K562 (cell line): ENCODE results near the gene PPP4R4. TPM values are rescaled to one million over a fixed set of nuclear protein-coding genes. Genes with fewer than 3 reads are reported as not detected.

Experiments
- ATAC-seq: fragments of 200-7000 bp; cut with Tn5 transposase; 3 replicates; pipeline ENCODE4 v1.9.1; 2020; ENCODE audit warnings: moderate library complexity
- BruUV-seq: library from RNA; stranded (reverse); fragments of 400-500 nt; replicated peaks from 2 replicates; lab custom pipeline; 2021; lab: Mats Ljungman, UMichigan
- CTCF ChIA-PET: fragments of 300-600 bp; formaldehyde crosslinking; extraction: SDS; loops from one replicate; lab custom pipeline; 2021; ENCODE audit warnings: low intra/inter-chr PET ratio; lab: Yijun Ruan, JAX
- POLR2A ChIA-PET: fragments of 300-600, 350-650 bp; sonication (Branson Sonifier 250); formaldehyde crosslinking; extraction: SDS; loops from one replicate; lab custom pipeline; 2021; ENCODE audit warnings: antibody characterized with exemption, inconsistent platforms; lab: Yijun Ruan, JAX
- DNase-seq, 4 experiments: peaks; one replicate each; pipeline versions ENCODE4 v3.0.0 to v3.0.0-alpha.2; 2011 to 2018; ENCODE audit warnings: low spot score in 3 of 4, mixed read lengths in 3 of 4; ENCODE audit errors: extremely low read depth in 1 of 4
- FAIRE-seq: peaks from 2 replicates; lab custom pipeline; 2011; peaks lifted over from hg19 to GRCh38; lab: Jason Lieb, UNC
- H2AFZ ChIP-seq: 2 replicates; pipeline ENCODE4 v1.6.0; 2011; ENCODE audit warnings: low read depth, low read length, control low read depth, inconsistent platforms
- H3K27ac ChIP-seq: fragments of 200-600 bp; 3 replicates; pipeline ENCODE4 v1.8.0; 2011; ENCODE audit warnings: low read depth, mild to moderate bottlenecking, control low read depth, inconsistent platforms, low read length, moderate library complexity, mixed read lengths; ENCODE audit errors: extremely low read depth
- H3K27me3 ChIP-seq, 2 experiments: fragments of 300-600 bp in 1 of 2; 2 replicates in 1 of 2; 3 replicates in 1 of 2; pipeline versions ENCODE4 v1.6.0 to v1.8.0; 2011; ENCODE audit warnings: inconsistent platforms in 2 of 2, low read length in 2 of 2, mild to moderate bottlenecking in 1 of 2, mixed read lengths in 1 of 2, moderate library complexity in 1 of 2; ENCODE audit not compliant: control insufficient read depth in 2 of 2, insufficient read depth in 2 of 2
- H3K36me3 ChIP-seq: fragments of 300-600 bp; 3 replicates; pipeline ENCODE4 v1.8.0; 2011; ENCODE audit warnings: mild to moderate bottlenecking, low read length, inconsistent platforms; ENCODE audit not compliant: control insufficient read depth, insufficient read depth
- H3K4me1 ChIP-seq, 2 experiments: fragments of 200-600 bp in 1 of 2; replicated peaks in 1 of 2; 2 replicates in 1 of 2; 3 replicates in 1 of 2; pipeline versions ENCODE4 v1.5.1 to v1.8.0; 2011; ENCODE audit warnings: inconsistent platforms in 2 of 2, low read length in 2 of 2, mild to moderate bottlenecking in 1 of 2, mixed read lengths in 1 of 2, moderate library complexity in 1 of 2; ENCODE audit not compliant: control insufficient read depth in 2 of 2, insufficient read depth in 2 of 2
- H3K4me2 ChIP-seq: 2 replicates; pipeline ENCODE4 v1.6.1; 2011; ENCODE audit warnings: low read length, control low read depth, inconsistent platforms, mixed read lengths; ENCODE audit not compliant: insufficient read depth
- H3K4me3 ChIP-seq: fragments of 200-600 bp; sonication (generic), shearing (Covaris generic); 2 replicates; pipeline ENCODE4 v1.5.1; 2016; ENCODE audit warnings: control low read depth, inconsistent platforms
- H3K79me2 ChIP-seq: fragments of 200-600 bp; 3 replicates; pipeline ENCODE4 v1.8.0; 2011; ENCODE audit warnings: low read length, inconsistent platforms; ENCODE audit not compliant: control insufficient read depth, insufficient read depth
- H3K9ac ChIP-seq, 2 experiments: 2 replicates each; pipeline versions ENCODE4 v1.6.0 to v1.6.1; 2011; ENCODE audit warnings: low read depth in 2 of 2, low read length in 2 of 2, control low read depth in 1 of 2, inconsistent platforms in 1 of 2, mild to moderate bottlenecking in 1 of 2, mixed read lengths in 1 of 2; ENCODE audit not compliant: insufficient read depth in 1 of 2
- H3K9me1 ChIP-seq: one replicate; pipeline ENCODE4 v1.6.0; 2011; ENCODE audit warnings: inconsistent platforms, mild to moderate bottlenecking, low read length, moderate library complexity; ENCODE audit not compliant: control insufficient read depth, insufficient read depth
- H3K9me3 ChIP-seq: replicated peaks from 2 replicates; pipeline ENCODE4 v1.5.1; 2011; ENCODE audit warnings: low read depth, low read length, inconsistent platforms; ENCODE audit not compliant: control insufficient read depth, insufficient read depth
- H4K20me1 ChIP-seq: replicated peaks from 2 replicates; pipeline ENCODE4 v1.6.1; 2011; ENCODE audit warnings: low read length, inconsistent platforms, mixed read lengths; ENCODE audit not compliant: control insufficient read depth, insufficient read depth
- EP300 ChIP-seq: IDR thresholded peaks from 2 replicates; pipeline ENCODE4 v1.6.1; 2012; ENCODE audit warnings: low read length, improper control_type of control experiment
- GABPB1 ChIP-seq: sonication (generic); formaldehyde crosslinking; IDR thresholded peaks from 2 replicates; pipeline ENCODE4 v1.8.0; 2022; ENCODE audit warnings: mild to moderate bottlenecking, missing genetic modification reagents
- MLLT1 ChIP-seq, 2 experiments: fragments of 450-650 bp; IDR thresholded peaks; 2 replicates each; pipeline ENCODE4 v1.6.1; 2016
- NONO ChIP-seq, 2 experiments: fragments of 200-400 bp in 1 of 2; fragments of 450-650 bp in 1 of 2; formaldehyde crosslinking in 1 of 2; IDR thresholded peaks; 2 replicates each; pipeline ENCODE4 v1.6.1; 2017; ENCODE audit warnings: low read depth in 2 of 2, mild to moderate bottlenecking in 2 of 2, moderate library complexity in 2 of 2, low read length in 1 of 2
- TFAP4 ChIP-seq: sonication (generic); formaldehyde crosslinking; IDR thresholded peaks from 2 replicates; pipeline ENCODE4 v1.8.0; 2022; ENCODE audit warnings: missing genetic modification reagents, mild to moderate bottlenecking, moderate library complexity, borderline replicate concordance
- ZC3H11A ChIP-seq: IDR thresholded peaks from 2 replicates; pipeline ENCODE4 v1.6.1; 2012; ENCODE audit warnings: low read depth, low read length, improper control_type of control experiment
- ZNF174 ChIP-seq: fragments of 250-450 bp; sonication (Bioruptor Pico); IDR thresholded peaks from 2 replicates; pipeline ENCODE4 v1.4.0; 2020; ENCODE audit warnings: mild to moderate bottlenecking
- ZNF24 ChIP-seq: fragments of 450-650 bp; IDR thresholded peaks from 2 replicates; pipeline ENCODE4 v1.6.1; 2016
- ZNF780A ChIP-seq: fragments of 250-450 bp; sonication (Bioruptor Pico); IDR thresholded peaks from 2 replicates; pipeline ENCODE4 v1.5.0; 2021; ENCODE audit warnings: mild to moderate bottlenecking
- WGBS: fragments of 100-300 bp; shearing (Covaris generic); methylation state at CpG from one replicate; pipeline ENCODE4 v1.1.6; 2016; ENCODE audit warnings: low coverage, mixed read lengths; ENCODE audit not compliant: insufficient coverage; ENCODE audit errors: missing lambda C conversion rate; 5-methylcytosine and 5-hydroxymethylcytosine counted together
- in situ Hi-C: fragments of 300-500 bp; cut with MboI; formaldehyde crosslinking; loops from 4 replicates; pipeline ENCODE4 v1.15.0; 2018; ENCODE audit warnings: inconsistent platforms, mixed read lengths
- intact Hi-C: fragments of 100-400 bp; cut with micrococcal nuclease; formaldehyde crosslinking; loops from 2 replicates; pipeline ENCODE4 v1.14.2; 2022
- polyA plus RNA-seq, 8 experiments: library from polyadenylated mRNA; depleted of rRNA in 4 of 8; stranded (reverse) in 5 of 8; unstranded in 3 of 8; fragments of >200 nt; fragmentation: Nextera tagmentation in 2 of 8; fragmentation: Illumina TruSeq in 1 of 8; extraction: Ambion mirVana in 2 of 8; extraction: Trizol in 1 of 8; gene quantifications; 2 replicates each; pipeline versions ENCODE4 v1.2.1 to v1.2.3, GENCODE V29; 2011 to 2014; ENCODE audit warnings: inconsistent platforms in 1 of 8, missing spikeins in 1 of 8
- total RNA-seq, 7 experiments: library from RNA; depleted of rRNA in 6 of 7; stranded (reverse); fragments of >200 nt in 6 of 7; fragmentation: Illumina TruSeq in 2 of 7; extraction: Trizol in 2 of 7; gene quantifications; 2 replicates each; pipeline versions ENCODE4 v1.2.1 to v1.2.3, GENCODE V29; 2011 to 2021; ENCODE audit warnings: low replicate concordance in 1 of 7
- TF ChIP-seq, protein P1 (sequence below): fragments of 250-450 bp; sonication (Bioruptor Pico); IDR thresholded peaks from 2 replicates; pipeline ENCODE4 v1.8.0; 2022; ENCODE audit warnings: inconsistent platforms
- TF ChIP-seq, protein P2 (sequence below), 3 experiments: IDR thresholded peaks in 2 of 3; conservative IDR thresholded peaks in 1 of 3; 2 replicates each; pipeline ENCODE4 v1.5.1; 2011 to 2012; ENCODE audit warnings: low read length in 3 of 3, mild to moderate bottlenecking in 3 of 3, control low read depth in 2 of 3, improper control_type of control experiment in 1 of 3, inconsistent platforms in 1 of 3, low read depth in 1 of 3, mixed read lengths in 1 of 3, moderate library complexity in 1 of 3; ENCODE audit not compliant: insufficient read depth in 2 of 3

PPP4R4 gene
- total and polyA plus RNA-seq, 9 of the 15 experiments (the other 6 are each of a cell fraction or from before 2014, with no cell fraction given): 0.11 to 0.26 TPM; not detected in 7

DNA sequence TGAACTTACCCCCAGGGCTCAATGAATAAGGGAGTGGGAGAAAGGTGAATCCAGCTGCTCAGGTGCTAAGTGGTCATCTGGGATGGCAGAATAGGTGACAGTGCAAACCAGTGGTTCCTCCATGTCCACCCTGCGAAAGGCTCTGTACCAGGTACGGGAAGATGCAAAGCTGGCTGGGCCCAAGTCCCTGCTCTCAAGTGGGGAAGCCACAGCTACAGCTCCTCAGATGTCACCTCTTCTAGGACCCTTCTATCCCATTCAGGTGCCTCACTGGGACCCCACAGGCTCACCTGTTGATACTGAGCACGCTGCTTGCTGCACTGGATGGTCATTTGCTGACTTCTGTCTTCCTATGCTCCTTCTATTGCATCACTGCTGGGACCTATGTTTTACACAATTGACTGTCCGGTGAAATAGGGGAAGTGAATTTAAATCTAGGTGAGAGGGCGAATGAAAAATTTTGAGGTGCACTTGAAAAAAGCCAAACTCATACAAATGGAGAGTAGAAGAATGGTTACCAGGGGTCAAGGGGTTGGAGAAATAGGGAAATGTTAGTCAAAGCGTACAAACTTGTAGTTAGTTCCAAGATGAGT is 20.3 kb upstream of the PPP4R4 start:
- in situ Hi-C loops (no loop called here), intact Hi-C loops (no loop called here)
- no peak overlapping the region for H3K27ac ChIP-seq
- ATAC-seq (no peak), DNase-seq (no peak), FAIRE-seq (no peak)
- H3K4me1 ChIP-seq: no peaks in the 10 kb centered on the region
- H4K20me1 ChIP-seq: no peaks in the 10 kb centered on the region
- no peak overlapping the region for H3K4me2 ChIP-seq
- no peaks in the 10 kb centered on the region for H3K27me3 ChIP-seq
- H3K4me3 ChIP-seq: no peak overlapping the region
- no TSS peak for BruUV-seq
- no peak overlapping the region for H2AFZ ChIP-seq
- H3K9me3 ChIP-seq: no peaks in the 10 kb centered on the region
- CTCF ChIA-PET: no interaction called here
- WGBS: 0% methylated on average over 5 of the region's 6 CpGs
- no peaks in the 10 kb centered on the region for H3K9me1 ChIP-seq
- TF ChIP-seq ZNF24 (no peak), ZNF174 (CRISPR knock-in tag) (no peak), EP300 (no peak), TFAP4 (CRISPR knock-in tag) (no peak), MLLT1 (IDR thresholded peaks at IDR 0.05) (no peak), ZNF780A (no peak), ZC3H11A (no peak), NONO (IDR thresholded peaks at IDR 0.05; ENCODE audit: low read depth in 2 of 2, low read length in 1 of 2) (no peak), GABPB1 (CRISPR knock-in tag) (no peak)
- TF ChIP-seq, protein P1, sequence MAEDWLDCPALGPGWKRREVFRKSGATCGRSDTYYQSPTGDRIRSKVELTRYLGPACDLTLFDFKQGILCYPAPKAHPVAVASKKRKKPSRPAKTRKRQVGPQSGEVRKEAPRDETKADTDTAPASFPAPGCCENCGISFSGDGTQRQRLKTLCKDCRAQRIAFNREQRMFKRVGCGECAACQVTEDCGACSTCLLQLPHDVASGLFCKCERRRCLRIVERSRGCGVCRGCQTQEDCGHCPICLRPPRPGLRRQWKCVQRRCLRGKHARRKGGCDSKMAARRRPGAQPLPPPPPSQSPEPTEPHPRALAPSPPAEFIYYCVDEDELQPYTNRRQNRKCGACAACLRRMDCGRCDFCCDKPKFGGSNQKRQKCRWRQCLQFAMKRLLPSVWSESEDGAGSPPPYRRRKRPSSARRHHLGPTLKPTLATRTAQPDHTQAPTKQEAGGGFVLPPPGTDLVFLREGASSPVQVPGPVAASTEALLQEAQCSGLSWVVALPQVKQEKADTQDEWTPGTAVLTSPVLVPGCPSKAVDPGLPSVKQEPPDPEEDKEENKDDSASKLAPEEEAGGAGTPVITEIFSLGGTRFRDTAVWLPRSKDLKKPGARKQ (CRISPR knock-in tag): no peak
- TF ChIP-seq, protein P2, sequence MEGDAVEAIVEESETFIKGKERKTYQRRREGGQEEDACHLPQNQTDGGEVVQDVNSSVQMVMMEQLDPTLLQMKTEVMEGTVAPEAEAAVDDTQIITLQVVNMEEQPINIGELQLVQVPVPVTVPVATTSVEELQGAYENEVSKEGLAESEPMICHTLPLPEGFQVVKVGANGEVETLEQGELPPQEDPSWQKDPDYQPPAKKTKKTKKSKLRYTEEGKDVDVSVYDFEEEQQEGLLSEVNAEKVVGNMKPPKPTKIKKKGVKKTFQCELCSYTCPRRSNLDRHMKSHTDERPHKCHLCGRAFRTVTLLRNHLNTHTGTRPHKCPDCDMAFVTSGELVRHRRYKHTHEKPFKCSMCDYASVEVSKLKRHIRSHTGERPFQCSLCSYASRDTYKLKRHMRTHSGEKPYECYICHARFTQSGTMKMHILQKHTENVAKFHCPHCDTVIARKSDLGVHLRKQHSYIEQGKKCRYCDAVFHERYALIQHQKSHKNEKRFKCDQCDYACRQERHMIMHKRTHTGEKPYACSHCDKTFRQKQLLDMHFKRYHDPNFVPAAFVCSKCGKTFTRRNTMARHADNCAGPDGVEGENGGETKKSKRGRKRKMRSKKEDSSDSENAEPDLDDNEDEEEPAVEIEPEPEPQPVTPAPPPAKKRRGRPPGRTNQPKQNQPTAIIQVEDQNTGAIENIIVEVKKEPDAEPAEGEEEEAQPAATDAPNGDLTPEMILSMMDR (IDR thresholded peaks at IDR 0.05 in 2 of 3, conservative IDR thresholded peaks at IDR 0.05 in 1 of 3; ENCODE audit: insufficient read depth in 2 of 3, low read depth in 1 of 3, low read length in 3 of 3): no peak
- H3K36me3 ChIP-seq: no peaks in the 10 kb centered on the region
- no peaks in the 10 kb centered on the region for H3K79me2 ChIP-seq
- no peak overlapping the region for H3K9ac ChIP-seq
- POLR2A ChIA-PET: no interaction called here
